Renal pelvis (tissue), 4 donors: Measurements from ENCODE around the gene RPTOR. TPM values are rescaled to one million over a fixed set of nuclear protein-coding genes. Genes with fewer than 3 reads are reported as not detected.
"Not testable (repeated sequence)": the region's sequence is repeated elsewhere in the genome, so short reads cannot be mapped to it uniquely, and the experiment has no call there.

Source experiments
- DNase-seq: peaks from one replicate; pipeline ENCODE4 v3.0.0-alpha.2; 2013
- polyA plus RNA-seq, 3 donors: library from polyadenylated mRNA; unstranded; fragments of 120-200 nt; gene quantifications; one replicate each; pipeline ENCODE4 v1.2.1, GENCODE V29; 2013; ENCODE audit not compliant: insufficient read length in 3 of 3

RPTOR gene
- polyA plus RNA-seq, 3 donors: 20.7 to 25.0 (median 22.9) TPM

DNA sequence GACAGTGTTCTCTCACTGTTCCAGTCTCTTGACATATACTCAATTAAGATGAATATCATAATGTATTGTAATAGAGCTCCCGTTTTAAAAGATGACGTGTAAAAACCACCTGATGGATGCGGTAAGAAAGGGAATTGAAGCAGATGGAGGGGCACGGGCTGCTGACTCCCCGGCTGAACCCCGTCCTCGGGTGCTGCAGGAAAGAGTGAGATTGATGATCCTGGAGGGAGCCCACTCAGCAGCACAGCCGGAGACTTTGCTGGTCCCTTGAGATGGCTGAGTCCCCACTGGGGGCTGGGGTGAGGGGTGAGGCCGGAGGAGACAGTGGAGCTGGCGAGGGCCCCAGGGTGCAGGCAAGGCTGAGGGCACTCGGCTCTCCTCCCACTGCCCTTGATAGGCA lies 217.4 kb downstream of the RPTOR start:
- no peak for DNase-seq

DNA sequence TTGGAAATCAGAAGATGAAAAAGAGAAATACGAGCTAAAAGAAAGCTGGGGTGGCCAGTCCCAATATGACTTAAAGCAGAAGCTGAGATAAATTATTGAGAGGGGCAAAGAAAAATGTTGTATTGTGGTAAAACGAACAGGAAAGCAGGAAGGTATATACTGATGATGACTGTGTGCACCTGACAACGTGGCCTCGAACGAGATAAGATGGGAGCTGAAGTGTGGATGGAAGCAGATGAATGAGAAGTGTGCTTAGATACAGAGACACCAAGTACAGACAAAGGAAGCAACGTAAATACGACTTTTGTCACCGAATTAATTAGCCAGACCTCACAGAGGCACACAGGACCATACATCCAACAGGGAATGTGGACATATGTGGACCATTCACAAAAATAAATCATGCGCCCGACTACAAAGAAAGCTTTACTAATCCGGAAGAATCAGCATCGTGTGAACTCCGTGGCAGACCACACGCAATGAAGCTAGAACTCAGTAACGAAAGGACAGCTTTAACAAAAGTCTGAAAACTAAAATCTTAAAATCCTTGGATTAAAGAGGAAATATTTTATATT lies 218.7 kb downstream of the RPTOR start:
- DNase-seq: no peak

DNA sequence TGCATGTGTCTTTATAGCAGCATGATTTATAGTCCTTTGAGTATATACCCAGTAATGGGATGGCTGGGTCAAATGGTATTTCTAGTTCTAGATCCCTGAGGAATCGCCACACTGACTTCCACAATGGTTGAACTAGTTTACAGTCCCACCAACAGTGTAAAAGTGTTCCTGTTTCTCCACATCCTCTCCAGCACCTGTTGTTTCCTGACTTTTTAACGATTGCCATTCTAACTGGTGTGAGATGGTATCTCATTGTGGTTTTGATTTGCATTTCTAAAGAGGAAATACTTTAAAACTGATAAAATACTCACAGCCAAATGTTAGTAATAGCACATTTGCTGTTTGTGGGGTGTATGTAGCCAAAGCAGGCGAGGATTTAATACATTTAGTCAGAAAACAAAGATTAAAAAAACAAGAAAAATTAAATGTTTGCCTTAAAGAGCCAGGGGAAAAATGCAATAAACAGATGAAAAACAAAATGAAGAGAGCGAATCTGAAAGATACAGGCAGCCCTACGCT lies 220.0 kb downstream of the RPTOR start:
- not testable (repeated sequence) for DNase-seq

DNA sequence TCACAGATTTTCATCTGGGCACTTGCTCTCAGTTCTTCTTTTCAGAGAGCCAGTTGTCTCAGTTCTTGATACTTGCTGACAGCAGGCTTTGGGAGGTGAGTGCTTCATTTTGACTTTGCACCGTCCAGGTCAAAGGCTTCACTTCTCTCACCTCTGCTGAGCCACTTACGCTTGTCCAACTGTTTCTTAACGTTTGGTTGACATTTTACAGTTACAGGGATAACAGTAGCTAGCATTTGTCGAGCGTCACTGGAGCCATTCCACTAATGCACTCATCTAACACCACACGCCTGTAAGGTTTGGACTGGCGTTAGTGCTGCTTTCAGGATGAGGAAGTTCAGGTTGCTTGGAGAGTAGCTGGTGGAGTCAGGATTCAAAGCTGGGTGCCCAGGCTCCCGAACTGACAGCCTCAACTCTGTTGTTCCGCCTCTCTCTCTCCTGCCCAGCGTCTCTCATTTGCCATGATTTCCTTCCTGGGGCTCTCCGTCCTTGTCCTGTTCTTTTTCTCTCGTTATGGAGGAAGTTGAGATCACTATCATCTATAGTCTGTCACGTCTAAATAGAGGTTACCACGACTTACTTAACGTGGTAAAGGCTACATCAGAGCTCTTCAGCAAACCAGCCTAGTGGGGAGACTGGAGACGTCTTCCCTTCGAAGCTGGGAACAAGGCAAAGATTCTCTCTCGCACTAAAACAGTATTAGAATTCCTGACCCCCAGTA lies 220.8 kb downstream of the RPTOR start:
- no peak for DNase-seq

DNA sequence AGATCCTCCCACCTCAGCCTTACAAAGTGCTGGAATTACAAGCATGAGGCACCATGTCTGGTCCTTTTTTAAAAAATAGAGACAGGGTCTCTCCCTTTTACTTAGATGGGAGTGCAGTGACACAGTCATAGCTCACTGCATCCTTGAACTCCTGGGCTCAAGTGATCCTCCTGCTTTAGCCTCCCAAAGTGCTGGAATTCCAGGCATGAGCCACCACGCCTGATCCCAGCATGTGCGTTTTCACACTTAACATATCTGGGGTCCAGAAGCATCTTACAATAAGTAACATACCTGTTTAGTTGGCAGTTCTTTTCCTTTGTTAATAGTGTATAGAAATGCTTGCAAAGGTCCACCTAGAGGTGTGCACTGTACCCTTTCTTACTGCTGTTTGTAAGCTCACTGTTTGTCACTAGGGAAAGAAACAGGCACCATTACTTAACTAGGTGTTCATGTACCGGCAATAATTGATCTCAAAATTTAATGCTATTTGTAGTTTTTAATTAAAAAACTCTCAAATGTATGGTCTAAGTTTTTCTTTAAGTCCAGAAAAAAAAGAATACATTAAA lies 221.7 kb downstream of the RPTOR start:
- DNase-seq: no peak

DNA sequence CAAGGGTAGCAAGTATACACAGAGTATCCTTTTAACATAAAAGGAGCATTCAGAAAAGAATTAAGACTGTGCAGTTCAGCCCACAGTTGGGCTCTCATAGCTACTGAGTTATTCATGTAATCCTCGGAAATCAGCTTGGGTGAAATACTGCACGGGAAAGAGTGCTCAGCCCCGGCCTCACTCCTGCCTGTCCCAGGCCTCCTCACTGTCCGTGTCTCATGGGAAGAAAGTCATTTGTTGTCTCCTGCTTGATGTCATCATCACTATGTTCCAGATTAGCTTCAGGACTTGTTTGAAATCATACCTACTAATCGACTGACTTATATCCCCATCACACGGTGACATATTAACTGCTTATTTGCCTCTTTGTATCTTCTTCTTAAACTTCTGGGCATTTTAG lies 223.8 kb downstream of the RPTOR start:
- no peak for DNase-seq

DNA sequence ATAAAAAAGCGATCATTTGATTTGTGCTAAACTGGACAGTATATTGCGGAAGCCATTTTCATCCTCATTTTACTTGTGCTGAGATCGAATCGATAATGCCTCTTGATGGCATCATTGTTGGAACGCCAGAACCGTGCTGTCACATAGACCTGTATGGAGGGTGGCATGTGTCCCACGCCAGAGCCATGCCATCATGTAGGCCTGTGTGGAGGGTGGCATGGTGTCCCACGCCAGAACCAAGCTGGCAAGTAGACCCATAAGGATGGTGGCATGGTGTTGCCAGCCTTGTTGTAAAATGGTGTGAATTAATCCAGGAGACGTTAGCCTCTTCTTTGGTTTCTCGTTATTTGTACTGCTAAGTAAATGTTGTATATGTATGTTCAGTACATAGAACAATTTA lies 224.3 kb downstream of the RPTOR start:
- DNase-seq: no peak

DNA sequence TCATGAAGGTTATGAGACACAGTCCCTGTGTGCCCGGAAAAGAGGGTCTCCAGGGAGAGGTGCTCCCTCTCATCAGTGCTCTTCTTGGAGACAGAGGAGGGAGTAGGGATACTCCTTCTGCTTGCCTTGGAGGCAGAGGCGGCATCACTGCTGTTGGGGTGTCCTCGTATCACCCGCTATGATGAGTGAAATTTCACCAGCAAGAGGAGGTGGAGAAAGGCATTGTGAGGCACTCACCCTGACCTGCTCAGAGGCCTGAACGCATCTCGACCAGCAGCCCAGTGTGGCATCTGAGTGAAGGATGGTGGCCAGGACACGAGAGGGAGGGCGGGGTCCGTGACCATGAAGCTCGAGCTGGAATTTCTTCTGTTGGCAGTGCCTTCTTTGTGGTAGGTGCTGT lies 224.9 kb downstream of the RPTOR start:
- no peak for DNase-seq

DNA sequence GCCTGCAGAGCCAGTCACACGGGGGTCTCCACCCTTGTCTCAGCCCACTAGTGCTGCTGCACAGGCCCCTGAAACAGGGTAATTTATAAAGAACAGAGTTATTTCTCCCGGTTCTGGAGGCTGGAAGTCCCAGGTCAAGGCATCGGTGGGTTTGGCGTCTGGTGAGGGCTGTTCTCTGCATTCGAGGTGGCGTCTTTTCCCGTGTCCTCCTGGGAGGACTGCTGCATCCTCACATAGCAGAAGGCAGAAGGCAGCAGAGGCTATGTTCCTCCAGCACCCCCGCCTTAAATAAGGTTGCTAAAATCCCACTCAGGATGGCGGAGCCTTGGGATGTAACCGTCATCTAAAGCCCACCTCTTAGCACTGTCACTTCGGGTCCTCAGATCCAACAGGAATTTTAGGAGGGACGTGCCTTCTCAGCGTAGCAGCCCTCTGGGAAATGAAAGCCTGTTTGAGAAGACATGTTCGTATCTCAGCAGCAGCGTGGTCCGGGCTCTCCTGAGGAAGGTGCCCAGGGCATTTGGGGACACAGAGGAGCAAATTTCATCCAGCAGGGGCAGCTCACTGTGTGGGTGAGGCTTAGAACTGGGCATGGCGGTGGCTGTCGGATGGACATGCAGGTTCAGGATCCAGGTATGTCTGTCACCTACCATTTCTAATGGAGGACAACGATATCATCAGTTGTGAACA lies 225.4 kb downstream of the RPTOR start:
- DNase-seq: no peak

DNA sequence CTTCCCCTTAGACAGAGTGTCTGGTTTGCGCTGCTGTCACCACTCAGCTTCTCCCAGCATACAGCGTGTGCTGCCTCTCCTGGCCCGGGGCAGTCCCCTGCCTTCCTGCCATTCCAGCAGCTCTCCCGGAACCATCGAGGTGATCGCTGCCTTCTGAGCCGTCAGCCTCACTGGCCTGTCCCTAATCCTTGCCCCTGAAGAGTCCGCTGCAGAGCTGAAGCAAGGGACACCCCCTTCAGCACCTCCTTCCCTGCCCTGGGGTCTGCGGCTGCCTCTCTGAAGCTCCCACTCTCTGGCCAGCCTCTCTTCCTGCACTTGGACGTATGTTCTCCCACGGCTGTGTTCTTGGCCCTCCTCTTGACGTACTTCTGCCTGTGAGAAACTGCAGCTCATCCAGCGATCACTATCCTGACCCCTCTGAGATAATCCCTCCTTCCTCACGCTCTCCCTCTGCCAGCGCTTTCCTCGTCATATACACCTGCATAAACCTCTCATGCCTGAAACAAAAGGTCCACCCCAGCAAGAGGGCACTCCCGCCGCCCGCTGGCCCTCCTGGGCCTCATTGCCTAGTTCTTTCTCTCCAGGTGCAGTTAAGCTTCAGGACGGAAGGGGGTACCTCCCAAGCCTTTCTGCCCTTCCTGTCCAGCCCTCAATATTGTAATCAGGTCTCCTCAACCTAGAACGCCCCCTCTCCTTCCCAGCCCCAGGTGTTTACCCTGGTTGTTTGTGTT lies 226.4 kb downstream of the RPTOR start:
- no peak for DNase-seq

DNA sequence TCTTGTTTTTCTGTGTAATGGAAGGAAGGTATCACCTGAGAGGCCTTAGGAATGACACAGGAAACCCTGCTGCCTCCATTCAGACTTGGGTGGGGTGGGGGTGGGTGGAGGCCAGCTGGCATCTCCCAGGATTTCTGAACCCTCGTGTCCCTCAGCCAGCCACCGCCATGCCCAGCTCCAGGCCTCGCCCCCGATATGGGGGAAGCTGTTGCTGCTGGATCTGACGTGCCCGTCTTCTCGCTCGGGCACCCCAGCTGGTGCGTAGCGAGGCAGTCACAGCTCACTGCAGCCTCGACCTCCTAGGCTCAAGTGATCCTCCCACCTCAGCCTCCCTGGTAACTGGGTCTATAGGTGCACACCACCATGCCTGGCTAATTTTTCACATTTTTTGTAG lies 227.0 kb downstream of the RPTOR start:
- no peak for DNase-seq

DNA sequence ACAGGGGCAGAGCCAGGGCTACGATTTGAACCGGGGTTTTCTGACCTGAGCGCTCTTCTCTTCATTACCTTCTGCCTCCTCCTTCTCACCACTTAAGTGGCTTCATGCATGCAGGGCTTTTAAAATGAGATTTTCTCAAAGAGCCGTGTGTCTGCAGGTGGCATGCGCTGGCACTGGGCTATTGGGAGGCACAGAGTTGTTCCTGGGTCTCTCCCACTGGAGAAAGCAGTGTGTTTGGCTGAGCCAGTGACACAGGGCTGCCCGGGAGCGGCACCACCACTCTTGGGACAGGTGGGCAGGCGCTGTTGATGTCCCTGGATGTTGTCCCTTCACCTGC lies 228.2 kb downstream of the RPTOR start:
- DNase-seq: no peak

DNA sequence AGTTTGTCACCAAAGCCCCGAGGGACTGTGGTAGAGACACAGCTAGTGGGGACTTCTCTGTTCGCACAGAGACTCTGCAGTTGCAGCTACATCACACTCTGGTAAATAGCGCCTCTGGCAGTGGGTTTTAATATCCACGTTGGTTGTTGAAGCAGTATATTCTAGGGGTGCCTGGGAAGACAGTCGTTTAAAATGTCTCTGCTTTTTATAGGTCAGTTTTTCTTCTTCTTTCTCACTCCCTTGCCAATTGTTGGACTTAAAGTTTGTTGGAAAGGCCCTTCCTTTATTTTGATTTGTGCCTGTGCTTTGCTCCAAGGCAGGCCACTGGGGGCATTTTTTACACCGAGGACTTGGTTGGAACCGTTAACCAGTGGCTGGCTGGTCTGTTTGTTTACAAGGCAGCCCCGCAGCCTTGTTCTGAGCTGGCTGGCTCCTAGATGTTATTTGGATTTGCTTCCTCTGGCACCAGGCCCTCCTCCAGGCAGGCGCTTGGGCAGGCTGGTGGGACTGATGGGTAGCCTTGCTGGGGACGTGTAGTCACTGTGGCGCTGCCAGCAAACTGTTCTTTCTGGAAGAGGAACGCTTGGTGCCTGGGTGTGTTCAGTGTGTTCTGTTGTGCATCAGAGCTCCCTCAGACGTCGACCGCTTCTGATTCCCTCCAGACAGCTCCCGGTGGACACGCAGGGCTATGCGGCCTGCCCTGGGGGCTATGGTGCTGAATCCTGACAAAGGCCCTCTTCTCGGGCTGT lies 228.8 kb downstream of the RPTOR start:
- DNase-seq: no peak

DNA sequence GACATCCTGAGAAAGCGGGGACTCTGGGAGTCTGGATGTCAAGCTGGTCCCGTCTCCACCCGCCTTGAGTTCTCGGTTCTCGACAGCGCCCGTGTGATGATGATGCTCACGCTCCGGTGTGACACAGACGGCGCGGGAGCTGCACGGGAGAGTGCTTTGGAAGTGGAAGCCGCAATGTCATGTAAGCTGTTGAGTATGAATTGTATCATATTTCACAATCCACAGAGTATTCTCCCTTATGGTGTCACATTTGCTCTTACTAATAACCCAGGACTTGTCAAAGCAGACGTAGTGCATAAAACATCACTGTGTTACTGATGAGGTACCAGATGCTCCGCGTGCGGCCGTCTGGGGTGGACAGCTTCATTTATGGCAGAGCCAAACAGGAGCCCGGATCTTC lies 229.5 kb downstream of the RPTOR start:
- DNase-seq: no peak

DNA sequence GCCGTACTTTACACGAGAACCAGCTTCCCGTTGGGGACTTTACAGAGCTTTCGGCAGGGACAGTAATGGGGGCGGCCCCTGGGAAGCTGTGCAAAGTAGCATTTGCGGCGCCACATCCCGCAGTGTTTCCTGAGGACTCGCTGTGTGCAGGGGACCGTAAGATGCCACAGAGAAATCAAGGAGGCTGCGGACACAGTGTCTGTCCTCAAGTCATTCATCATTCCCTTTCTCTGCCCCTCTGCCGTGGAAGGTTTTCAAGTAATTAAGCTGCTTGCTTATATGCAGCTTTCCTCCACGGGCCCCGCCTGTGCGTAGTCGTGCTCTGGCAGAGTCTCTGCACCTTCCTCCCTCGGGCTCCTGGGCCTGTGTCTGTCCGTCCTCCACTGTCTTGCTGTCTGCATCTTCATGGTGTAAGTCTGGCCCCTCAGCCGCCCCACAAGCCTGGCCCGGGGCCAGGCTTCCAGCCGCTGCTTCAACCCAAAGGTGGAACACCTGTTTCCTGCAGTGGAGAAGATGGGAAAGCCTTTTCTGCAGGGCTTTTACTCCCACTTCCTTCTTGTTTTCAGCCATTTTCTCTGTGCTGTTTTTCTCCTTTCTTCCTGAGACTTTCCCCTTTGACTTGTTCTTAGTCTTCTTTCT lies 230.1 kb downstream of the RPTOR start:
- DNase-seq: no peak

DNA sequence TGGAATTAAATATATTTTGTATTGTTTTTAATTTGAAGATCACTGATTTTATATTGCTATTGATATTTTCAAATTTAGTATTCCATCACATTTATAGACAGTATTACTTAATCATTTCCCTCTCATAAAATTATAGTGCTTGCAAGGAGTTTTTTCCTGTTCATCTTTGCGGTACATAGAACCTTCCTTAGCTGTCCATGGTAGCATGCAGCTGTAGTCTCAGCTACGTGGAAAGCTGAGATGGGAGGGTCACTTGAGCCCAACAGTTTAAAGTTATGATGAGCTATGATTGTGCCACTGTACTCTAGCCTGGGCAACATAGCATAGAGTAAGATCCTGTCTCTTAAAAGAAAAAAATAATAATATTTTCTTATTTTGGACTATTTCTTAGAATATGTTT lies 231.2 kb downstream of the RPTOR start:
- DNase-seq: no peak

DNA sequence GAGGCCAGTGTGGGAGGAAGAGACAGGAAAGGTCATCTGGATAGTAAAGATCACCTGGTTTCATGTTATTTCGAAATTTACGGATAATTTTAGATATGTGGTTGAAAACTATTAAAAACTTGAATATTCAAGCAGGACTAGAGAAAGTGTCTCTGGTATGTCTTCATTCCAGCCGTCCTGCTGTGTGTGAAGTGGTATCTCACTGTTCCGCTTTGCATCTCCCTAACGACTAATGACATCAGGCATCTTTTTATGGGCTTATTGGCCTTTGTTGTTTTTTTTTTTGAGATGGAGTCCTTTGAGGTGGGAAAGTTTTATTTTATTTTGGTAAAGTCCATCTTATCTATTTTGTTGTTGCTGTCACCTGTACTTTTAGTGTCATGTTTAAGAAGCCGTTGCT lies 232.6 kb downstream of the RPTOR start:
- DNase-seq: no peak

DNA sequence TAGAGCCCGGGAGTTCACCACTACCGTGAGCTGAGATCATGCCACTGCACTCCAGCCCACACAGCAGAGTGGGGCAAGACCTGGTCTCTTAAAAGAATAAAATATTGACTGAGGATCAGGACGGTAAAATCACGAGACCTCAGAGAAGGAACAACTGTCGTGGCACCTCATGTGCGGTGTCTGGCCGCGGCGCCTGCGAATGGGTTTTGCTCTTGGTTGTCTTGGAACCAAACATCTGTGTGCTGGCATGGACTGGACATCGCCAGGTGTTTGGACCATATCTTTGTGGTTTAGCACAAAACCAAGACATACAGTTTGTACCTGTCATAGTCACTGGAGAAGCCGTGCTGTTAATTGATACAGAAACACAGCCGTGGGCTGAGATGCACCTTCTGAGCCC lies 234.1 kb downstream of the RPTOR start:
- DNase-seq: no peak

DNA sequence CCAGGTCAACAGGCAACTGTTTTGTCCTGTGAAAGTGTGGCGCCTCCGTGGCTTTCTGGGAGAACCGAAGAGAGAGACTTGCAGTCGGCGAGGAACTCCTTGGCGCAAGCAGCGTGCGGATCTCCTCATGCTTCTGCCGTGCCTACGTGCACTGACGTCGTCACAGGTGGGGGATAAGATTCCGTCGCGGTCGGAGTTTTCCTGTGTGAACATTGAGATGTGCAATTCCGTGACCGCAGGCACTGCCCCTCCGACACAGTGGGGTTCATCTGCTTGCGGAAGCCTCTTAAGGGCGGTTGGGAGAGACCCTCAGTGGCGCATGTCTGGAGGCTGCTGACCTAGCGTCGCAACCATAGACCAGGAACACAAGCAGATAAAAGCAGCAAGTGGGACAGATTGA lies 234.7 kb downstream of the RPTOR start:
- DNase-seq: no peak

DNA sequence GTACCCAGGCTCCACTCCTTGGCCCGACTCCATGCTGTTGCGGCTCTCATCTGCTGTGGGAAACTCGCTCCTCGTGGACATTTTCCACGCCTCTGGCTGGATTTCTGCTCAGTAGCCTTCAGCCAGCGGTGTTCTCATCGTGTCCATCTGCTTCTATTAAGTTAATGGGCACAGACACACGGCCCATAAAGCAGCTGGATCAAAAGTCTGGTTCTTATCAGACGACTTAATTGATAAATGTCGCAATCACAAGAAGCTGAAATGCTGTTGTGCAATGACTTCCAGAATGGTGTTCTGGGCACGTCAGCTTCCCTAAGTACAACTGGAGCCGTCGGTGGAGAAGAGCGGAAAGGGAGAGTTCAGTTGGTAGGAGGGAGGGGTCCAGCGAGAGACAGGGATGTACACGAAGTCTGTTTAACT lies 235.3 kb downstream of the RPTOR start:
- DNase-seq: no peak
